WTC11 (cell line): ENCODE measurements around the gene ZNF607. TPM values are rescaled to one million over a fixed set of nuclear protein-coding genes. Genes with fewer than 3 reads are reported as not detected.

Experiments used
- CBFB ChIP-seq: sonication (generic); formaldehyde crosslinking; IDR thresholded peaks from 2 replicates; pipeline ENCODE4 v1.8.1; 2022; ENCODE audit warnings: mild to moderate bottlenecking, low read depth, missing genetic modification reagents
- EMX1 ChIP-seq: fragments of 250-450 bp; sonication (Bioruptor Pico); IDR thresholded peaks from 2 replicates; pipeline ENCODE4 v1.8.0; 2021; ENCODE audit warnings: mild to moderate bottlenecking
- ESRRA ChIP-seq: sonication (generic); formaldehyde crosslinking; IDR thresholded peaks from 2 replicates; pipeline ENCODE4 v1.8.1; 2022; ENCODE audit warnings: mild to moderate bottlenecking, missing genetic modification reagents, borderline replicate concordance
- FOXJ3 ChIP-seq: sonication (generic); formaldehyde crosslinking; IDR thresholded peaks from 2 replicates; pipeline ENCODE4 v1.9.0; 2021; ENCODE audit warnings: missing genetic modification reagents, mild to moderate bottlenecking, borderline replicate concordance
- IRF2 ChIP-seq: sonication (generic); formaldehyde crosslinking; IDR thresholded peaks from 2 replicates; pipeline ENCODE4 v1.8.0; 2022; ENCODE audit warnings: low read depth, missing genetic modification reagents, borderline replicate concordance
- KAT7 ChIP-seq: sonication (generic); formaldehyde crosslinking; IDR thresholded peaks from 2 replicates; pipeline ENCODE4 v1.8.1; 2023; ENCODE audit warnings: missing genetic modification reagents, mild to moderate bottlenecking, borderline replicate concordance
- MXD4 ChIP-seq: fragments of 250-450 bp; sonication (Bioruptor Pico); IDR thresholded peaks from 2 replicates; pipeline ENCODE4 v1.8.0; 2021; ENCODE audit warnings: mild to moderate bottlenecking, moderate library complexity, borderline replicate concordance
- NR3C1 ChIP-seq: sonication (generic); formaldehyde crosslinking; conservative IDR thresholded peaks from 2 replicates; pipeline ENCODE4 v1.8.1; 2023; ENCODE audit warnings: low read depth, mild to moderate bottlenecking, missing genetic modification reagents
- SP1 ChIP-seq: sonication (generic); formaldehyde crosslinking; conservative IDR thresholded peaks from 2 replicates; pipeline ENCODE4 v1.8.1; 2022; ENCODE audit warnings: missing genetic modification reagents
- TEAD4 ChIP-seq: sonication (generic); formaldehyde crosslinking; IDR thresholded peaks from 2 replicates; pipeline ENCODE4 v1.8.0; 2022; ENCODE audit warnings: mild to moderate bottlenecking, missing genetic modification reagents
- ZNF138 ChIP-seq: sonication (generic); formaldehyde crosslinking; conservative IDR thresholded peaks from 2 replicates; pipeline ENCODE4 v1.8.1; 2022; ENCODE audit warnings: mild to moderate bottlenecking, moderate library complexity, missing genetic modification reagents
- ZNF219 ChIP-seq: sonication (generic); formaldehyde crosslinking; IDR thresholded peaks from 2 replicates; pipeline ENCODE4 v1.8.0; 2023; ENCODE audit warnings: missing genetic modification reagents, mild to moderate bottlenecking, borderline replicate concordance
- ZNF317 ChIP-seq: sonication (generic); formaldehyde crosslinking; IDR thresholded peaks from 2 replicates; pipeline ENCODE4 v1.8.1; 2023; ENCODE audit warnings: low read depth, mild to moderate bottlenecking, moderate library complexity, missing genetic modification reagents, borderline replicate concordance
- ZNF671 ChIP-seq: fragments of 250-450 bp; sonication (Bioruptor Pico); IDR thresholded peaks from 2 replicates; pipeline ENCODE4 v1.8.0; 2021; ENCODE audit warnings: mild to moderate bottlenecking
- total RNA-seq: library from RNA; stranded (reverse); gene quantifications from 3 replicates; pipeline ENCODE4 v1.2.3, GENCODE V29; 2021
- TF ChIP-seq, protein P1 (sequence below): fragments of 250-450 bp; sonication (Bioruptor Pico); IDR thresholded peaks from 2 replicates; pipeline ENCODE4 v1.9.0; 2021; ENCODE audit warnings: mild to moderate bottlenecking, borderline replicate concordance
- TF ChIP-seq, protein P2 (sequence below): sonication (generic); formaldehyde crosslinking; IDR thresholded peaks from 2 replicates; pipeline ENCODE4 v1.8.1; 2022; ENCODE audit warnings: low read depth, missing genetic modification reagents, borderline replicate concordance
- TF ChIP-seq, protein P3 (sequence below): sonication (generic); formaldehyde crosslinking; IDR thresholded peaks from 2 replicates; pipeline ENCODE4 v1.8.1; 2022; ENCODE audit warnings: low read depth, mild to moderate bottlenecking, moderate library complexity, missing genetic modification reagents, borderline replicate concordance
- TF ChIP-seq, protein P4 (sequence below): sonication (generic); formaldehyde crosslinking; IDR thresholded peaks from 2 replicates; pipeline ENCODE4 v1.8.1; 2022; ENCODE audit warnings: mild to moderate bottlenecking, missing genetic modification reagents, moderate library complexity, borderline replicate concordance
- TF ChIP-seq, protein P5 (sequence below): sonication (generic); formaldehyde crosslinking; IDR thresholded peaks from 2 replicates; pipeline ENCODE4 v1.8.1; 2022; ENCODE audit warnings: missing genetic modification reagents, borderline replicate concordance
- TF ChIP-seq, protein P6 (sequence below): sonication (generic); formaldehyde crosslinking; IDR thresholded peaks from 2 replicates; pipeline ENCODE4 v1.8.0; 2023; ENCODE audit warnings: mild to moderate bottlenecking, missing genetic modification reagents
- TF ChIP-seq, protein P7 (sequence below): sonication (generic); formaldehyde crosslinking; IDR thresholded peaks from 2 replicates; pipeline ENCODE4 v1.8.1; 2023; ENCODE audit warnings: mild to moderate bottlenecking, missing genetic modification reagents
- TF ChIP-seq, protein P8 (sequence below): sonication (generic); formaldehyde crosslinking; conservative IDR thresholded peaks from 2 replicates; pipeline ENCODE4 v1.8.1; 2022; ENCODE audit warnings: mild to moderate bottlenecking, missing genetic modification reagents

The ZNF607 gene
- total RNA-seq, 1 experiment from 2014 or later = 17.5 TPM

DNA sequence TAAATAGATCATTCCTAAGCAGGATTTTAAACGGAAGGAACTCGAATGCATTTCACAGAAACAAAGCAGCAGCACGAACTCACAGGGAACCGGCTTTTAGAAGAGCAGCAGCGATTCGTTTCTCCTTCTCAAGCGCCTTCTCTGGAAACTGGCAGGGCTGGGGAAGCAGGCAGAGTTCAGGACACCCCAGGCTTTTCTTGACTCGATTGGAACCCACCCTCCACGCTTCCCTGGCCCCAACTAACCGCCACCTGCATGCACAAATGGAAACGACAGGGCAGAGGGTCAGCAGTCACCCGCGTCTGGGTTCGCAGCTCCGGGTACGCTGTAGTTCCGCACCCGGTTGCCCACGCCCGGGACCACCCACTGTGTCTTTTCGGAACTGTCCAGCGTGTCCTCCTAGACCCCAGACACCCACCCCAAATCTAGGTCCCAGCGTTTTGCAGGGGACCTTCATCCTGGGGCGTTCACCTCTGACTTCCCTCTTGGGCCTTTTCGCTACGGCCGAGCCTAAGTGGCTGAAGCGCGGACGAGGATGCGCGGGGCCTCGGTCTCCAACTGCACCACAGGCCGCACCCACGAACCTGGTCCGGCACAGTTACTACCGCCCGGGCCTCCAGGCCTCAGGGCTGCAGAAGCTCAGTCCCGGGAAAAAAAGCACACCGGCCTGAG, 64.8 kb downstream of the ZNF607 start (continued):
- TF ChIP-seq, protein P1, sequence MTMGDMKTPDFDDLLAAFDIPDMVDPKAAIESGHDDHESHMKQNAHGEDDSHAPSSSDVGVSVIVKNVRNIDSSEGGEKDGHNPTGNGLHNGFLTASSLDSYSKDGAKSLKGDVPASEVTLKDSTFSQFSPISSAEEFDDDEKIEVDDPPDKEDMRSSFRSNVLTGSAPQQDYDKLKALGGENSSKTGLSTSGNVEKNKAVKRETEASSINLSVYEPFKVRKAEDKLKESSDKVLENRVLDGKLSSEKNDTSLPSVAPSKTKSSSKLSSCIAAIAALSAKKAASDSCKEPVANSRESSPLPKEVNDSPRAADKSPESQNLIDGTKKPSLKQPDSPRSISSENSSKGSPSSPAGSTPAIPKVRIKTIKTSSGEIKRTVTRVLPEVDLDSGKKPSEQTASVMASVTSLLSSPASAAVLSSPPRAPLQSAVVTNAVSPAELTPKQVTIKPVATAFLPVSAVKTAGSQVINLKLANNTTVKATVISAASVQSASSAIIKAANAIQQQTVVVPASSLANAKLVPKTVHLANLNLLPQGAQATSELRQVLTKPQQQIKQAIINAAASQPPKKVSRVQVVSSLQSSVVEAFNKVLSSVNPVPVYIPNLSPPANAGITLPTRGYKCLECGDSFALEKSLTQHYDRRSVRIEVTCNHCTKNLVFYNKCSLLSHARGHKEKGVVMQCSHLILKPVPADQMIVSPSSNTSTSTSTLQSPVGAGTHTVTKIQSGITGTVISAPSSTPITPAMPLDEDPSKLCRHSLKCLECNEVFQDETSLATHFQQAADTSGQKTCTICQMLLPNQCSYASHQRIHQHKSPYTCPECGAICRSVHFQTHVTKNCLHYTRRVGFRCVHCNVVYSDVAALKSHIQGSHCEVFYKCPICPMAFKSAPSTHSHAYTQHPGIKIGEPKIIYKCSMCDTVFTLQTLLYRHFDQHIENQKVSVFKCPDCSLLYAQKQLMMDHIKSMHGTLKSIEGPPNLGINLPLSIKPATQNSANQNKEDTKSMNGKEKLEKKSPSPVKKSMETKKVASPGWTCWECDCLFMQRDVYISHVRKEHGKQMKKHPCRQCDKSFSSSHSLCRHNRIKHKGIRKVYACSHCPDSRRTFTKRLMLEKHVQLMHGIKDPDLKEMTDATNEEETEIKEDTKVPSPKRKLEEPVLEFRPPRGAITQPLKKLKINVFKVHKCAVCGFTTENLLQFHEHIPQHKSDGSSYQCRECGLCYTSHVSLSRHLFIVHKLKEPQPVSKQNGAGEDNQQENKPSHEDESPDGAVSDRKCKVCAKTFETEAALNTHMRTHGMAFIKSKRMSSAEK (CRISPR knock-in tag) = no peak
- TF ChIP-seq ZNF317 (CRISPR knock-in tag) (no peak), FOXJ3 (CRISPR knock-in tag) (no peak), ESRRA (CRISPR knock-in tag) (no peak), KAT7 (CRISPR knock-in tag) (no peak; the same call in 1 of the 2 replicates), ZNF671 (CRISPR knock-in tag) (no peak), NR3C1 (CRISPR knock-in tag) (no peak), ZNF219 (CRISPR knock-in tag) (no peak), ZNF138 (no peak), IRF2 (CRISPR knock-in tag) (no peak), SP1 (no peak), TEAD4 (CRISPR knock-in tag) (no peak), EMX1 (no peak), CBFB (CRISPR knock-in tag) (no peak), MXD4 (no peak)
- TF ChIP-seq, protein P2, sequence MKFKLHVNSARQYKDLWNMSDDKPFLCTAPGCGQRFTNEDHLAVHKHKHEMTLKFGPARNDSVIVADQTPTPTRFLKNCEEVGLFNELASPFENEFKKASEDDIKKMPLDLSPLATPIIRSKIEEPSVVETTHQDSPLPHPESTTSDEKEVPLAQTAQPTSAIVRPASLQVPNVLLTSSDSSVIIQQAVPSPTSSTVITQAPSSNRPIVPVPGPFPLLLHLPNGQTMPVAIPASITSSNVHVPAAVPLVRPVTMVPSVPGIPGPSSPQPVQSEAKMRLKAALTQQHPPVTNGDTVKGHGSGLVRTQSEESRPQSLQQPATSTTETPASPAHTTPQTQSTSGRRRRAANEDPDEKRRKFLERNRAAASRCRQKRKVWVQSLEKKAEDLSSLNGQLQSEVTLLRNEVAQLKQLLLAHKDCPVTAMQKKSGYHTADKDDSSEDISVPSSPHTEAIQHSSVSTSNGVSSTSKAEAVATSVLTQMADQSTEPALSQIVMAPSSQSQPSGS (CRISPR knock-in tag) = no peak
- TF ChIP-seq, protein P3, sequence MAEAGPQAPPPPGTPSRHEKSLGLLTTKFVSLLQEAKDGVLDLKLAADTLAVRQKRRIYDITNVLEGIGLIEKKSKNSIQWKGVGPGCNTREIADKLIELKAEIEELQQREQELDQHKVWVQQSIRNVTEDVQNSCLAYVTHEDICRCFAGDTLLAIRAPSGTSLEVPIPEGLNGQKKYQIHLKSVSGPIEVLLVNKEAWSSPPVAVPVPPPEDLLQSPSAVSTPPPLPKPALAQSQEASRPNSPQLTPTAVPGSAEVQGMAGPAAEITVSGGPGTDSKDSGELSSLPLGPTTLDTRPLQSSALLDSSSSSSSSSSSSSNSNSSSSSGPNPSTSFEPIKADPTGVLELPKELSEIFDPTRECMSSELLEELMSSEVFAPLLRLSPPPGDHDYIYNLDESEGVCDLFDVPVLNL (CRISPR knock-in tag) = 0 out of 2 replicates have a peak, but pooled peaks have one; percentile 6
- TF ChIP-seq, protein P4, sequence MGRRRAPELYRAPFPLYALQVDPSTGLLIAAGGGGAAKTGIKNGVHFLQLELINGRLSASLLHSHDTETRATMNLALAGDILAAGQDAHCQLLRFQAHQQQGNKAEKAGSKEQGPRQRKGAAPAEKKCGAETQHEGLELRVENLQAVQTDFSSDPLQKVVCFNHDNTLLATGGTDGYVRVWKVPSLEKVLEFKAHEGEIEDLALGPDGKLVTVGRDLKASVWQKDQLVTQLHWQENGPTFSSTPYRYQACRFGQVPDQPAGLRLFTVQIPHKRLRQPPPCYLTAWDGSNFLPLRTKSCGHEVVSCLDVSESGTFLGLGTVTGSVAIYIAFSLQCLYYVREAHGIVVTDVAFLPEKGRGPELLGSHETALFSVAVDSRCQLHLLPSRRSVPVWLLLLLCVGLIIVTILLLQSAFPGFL (CRISPR knock-in tag) = 0 out of 2 replicates have a peak, but pooled peaks have one; percentile 34
- TF ChIP-seq, protein P5, sequence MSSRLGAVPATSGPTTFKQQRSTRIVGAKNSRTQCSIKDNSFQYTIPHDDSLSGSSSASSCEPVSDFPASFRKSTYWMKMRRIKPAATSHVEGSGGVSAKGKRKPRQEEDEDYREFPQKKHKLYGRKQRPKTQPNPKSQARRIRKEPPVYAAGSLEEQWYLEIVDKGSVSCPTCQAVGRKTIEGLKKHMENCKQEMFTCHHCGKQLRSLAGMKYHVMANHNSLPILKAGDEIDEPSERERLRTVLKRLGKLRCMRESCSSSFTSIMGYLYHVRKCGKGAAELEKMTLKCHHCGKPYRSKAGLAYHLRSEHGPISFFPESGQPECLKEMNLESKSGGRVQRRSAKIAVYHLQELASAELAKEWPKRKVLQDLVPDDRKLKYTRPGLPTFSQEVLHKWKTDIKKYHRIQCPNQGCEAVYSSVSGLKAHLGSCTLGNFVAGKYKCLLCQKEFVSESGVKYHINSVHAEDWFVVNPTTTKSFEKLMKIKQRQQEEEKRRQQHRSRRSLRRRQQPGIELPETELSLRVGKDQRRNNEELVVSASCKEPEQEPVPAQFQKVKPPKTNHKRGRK = no peak
- TF ChIP-seq, protein P6, sequence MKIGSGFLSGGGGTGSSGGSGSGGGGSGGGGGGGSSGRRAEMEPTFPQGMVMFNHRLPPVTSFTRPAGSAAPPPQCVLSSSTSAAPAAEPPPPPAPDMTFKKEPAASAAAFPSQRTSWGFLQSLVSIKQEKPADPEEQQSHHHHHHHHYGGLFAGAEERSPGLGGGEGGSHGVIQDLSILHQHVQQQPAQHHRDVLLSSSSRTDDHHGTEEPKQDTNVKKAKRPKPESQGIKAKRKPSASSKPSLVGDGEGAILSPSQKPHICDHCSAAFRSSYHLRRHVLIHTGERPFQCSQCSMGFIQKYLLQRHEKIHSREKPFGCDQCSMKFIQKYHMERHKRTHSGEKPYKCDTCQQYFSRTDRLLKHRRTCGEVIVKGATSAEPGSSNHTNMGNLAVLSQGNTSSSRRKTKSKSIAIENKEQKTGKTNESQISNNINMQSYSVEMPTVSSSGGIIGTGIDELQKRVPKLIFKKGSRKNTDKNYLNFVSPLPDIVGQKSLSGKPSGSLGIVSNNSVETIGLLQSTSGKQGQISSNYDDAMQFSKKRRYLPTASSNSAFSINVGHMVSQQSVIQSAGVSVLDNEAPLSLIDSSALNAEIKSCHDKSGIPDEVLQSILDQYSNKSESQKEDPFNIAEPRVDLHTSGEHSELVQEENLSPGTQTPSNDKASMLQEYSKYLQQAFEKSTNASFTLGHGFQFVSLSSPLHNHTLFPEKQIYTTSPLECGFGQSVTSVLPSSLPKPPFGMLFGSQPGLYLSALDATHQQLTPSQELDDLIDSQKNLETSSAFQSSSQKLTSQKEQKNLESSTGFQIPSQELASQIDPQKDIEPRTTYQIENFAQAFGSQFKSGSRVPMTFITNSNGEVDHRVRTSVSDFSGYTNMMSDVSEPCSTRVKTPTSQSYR = no peak
- TF ChIP-seq, protein P7, sequence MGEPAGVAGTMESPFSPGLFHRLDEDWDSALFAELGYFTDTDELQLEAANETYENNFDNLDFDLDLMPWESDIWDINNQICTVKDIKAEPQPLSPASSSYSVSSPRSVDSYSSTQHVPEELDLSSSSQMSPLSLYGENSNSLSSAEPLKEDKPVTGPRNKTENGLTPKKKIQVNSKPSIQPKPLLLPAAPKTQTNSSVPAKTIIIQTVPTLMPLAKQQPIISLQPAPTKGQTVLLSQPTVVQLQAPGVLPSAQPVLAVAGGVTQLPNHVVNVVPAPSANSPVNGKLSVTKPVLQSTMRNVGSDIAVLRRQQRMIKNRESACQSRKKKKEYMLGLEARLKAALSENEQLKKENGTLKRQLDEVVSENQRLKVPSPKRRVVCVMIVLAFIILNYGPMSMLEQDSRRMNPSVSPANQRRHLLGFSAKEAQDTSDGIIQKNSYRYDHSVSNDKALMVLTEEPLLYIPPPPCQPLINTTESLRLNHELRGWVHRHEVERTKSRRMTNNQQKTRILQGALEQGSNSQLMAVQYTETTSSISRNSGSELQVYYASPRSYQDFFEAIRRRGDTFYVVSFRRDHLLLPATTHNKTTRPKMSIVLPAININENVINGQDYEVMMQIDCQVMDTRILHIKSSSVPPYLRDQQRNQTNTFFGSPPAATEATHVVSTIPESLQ (CRISPR knock-in tag) = no peak
- TF ChIP-seq, protein P8, sequence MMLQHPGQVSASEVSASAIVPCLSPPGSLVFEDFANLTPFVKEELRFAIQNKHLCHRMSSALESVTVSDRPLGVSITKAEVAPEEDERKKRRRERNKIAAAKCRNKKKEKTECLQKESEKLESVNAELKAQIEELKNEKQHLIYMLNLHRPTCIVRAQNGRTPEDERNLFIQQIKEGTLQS = no peak
